ENCODE data around the gene RPN2.
A peak's percentile ranks its signal among the peaks of the same experiment; 100 is the strongest.

The RPN2 gene

DNA sequence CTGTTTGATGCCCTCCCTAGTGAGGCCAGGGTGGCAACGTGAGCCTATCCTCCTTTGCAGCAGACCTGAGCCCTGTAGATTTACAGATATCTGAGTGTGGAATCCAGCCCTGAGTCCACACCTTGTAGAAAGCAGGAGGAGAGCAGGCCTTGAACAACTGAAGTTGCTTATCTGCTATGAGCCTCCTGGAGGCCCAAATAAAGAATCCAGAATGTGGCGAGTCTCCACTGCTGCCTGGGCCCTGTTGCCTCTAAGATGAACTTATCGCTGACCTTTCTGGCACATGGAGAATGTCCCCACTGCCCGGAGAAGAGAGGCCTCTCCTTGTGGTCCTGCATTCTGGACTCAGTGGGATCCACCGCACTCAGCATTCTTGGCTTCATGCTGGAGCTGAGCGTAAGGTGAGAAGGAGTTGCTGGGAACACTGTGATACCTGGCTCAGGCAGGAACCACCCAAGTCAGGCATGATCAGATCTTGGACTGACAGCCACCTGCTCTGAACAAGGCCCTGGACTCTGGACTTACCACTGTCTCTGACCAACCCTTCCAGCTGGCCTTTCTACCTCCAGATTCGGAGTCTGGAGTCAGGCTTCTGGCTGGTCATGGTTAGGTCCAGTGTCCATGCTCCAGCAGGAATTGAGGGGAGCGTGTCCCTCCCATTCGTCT is 104.5 kb downstream of the RPN2 start:
- Mint-ChIP-seq H3K36me3 (ENCODE audit: low read depth) (no peaks in the 10 kb centered on the region), H3K4me3 (no peak overlapping the region), H3K9me3 (no peaks in the 10 kb centered on the region), H3K4me1 (peaks cover 20% of the 10 kb centered on the region), H3K27me3 (ENCODE audit: low read depth) (peaks cover 4% of the 10 kb centered on the region), H3K27ac (no peak overlapping the region)
- TF ChIP-seq, protein P1, sequence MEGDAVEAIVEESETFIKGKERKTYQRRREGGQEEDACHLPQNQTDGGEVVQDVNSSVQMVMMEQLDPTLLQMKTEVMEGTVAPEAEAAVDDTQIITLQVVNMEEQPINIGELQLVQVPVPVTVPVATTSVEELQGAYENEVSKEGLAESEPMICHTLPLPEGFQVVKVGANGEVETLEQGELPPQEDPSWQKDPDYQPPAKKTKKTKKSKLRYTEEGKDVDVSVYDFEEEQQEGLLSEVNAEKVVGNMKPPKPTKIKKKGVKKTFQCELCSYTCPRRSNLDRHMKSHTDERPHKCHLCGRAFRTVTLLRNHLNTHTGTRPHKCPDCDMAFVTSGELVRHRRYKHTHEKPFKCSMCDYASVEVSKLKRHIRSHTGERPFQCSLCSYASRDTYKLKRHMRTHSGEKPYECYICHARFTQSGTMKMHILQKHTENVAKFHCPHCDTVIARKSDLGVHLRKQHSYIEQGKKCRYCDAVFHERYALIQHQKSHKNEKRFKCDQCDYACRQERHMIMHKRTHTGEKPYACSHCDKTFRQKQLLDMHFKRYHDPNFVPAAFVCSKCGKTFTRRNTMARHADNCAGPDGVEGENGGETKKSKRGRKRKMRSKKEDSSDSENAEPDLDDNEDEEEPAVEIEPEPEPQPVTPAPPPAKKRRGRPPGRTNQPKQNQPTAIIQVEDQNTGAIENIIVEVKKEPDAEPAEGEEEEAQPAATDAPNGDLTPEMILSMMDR (IDR thresholded peaks at IDR 0.05; ENCODE audit: unreplicated experiment in 3 of 3), result no peak

DNA sequence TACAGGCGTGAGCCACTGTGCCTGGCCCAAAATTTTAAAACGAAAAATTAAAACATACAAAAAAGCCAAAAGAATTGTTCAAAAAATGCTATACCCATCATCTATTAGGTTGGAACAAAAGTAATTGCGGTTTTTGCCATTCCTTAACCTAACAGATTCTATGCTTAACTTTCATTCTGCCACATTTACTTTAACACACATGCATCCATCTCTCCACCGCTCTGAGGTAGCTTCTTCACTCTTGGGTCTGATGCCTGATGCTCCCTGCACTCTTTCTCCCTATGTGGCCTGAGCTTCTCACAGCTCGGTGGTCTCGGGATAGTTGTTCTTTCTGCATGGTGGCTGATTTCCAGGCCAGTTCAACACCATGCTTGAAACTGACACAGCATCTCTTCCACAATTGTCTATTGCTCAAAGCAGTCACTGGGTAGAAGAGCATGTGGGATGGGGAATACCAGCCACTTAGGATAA is 105.6 kb downstream of the RPN2 start:
- TF ChIP-seq, protein P1 (IDR thresholded peaks at IDR 0.05; ENCODE audit: unreplicated experiment in 3 of 3), result no peak
- H3K4me3 Mint-ChIP-seq, result no peak overlapping the region
- no peaks in the 10 kb centered on the region for H3K9me3 Mint-ChIP-seq
- H3K27ac Mint-ChIP-seq, result peak overlapping the region in 1 of 3 experiments; percentile 22
- peaks cover 4% of the 10 kb centered on the region for H3K27me3 Mint-ChIP-seq (ENCODE audit: low read depth)
- peaks cover 20% of the 10 kb centered on the region for H3K4me1 Mint-ChIP-seq
- no peaks in the 10 kb centered on the region for H3K36me3 Mint-ChIP-seq (ENCODE audit: low read depth)

DNA sequence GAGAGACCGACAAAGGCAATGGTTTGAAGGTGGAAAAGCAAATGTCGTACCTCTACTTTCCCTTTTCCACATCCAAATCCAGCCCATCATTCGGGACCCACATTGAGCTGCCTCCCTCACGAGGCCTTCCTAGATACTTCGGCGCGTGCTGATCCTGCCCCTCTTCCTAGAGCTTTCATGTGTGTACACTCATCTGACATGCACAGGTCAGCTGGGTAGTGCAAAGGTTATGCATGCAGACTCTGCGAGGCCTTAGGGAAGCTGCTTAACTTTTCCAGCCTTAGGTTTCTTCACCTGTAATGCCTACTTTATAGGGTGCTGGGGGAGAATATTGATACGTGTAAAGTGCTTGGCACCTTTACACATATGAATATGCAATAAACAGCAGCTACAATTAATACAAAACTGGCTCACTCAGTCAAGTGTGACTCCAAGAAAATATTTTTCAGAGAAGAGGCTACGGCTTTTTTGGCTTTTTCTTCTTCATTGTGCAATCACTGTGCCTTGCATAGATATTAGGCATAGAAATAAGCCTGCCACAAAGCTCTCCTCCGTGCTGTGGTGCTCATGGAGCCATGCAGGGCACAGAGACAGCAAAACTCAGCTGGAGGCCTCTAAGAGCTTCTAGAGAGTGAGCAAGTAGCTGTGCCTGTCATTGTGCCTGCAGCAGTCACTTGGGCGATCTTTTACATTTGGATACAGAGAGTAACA is 106.7 kb downstream of the RPN2 start:
- no peak overlapping the region for H3K4me3 Mint-ChIP-seq
- TF ChIP-seq, protein P1 (IDR thresholded peaks at IDR 0.05; ENCODE audit: unreplicated experiment in 3 of 3), result no peak
- peaks cover 14% of the 10 kb centered on the region for H3K4me1 Mint-ChIP-seq
- peaks cover 3% of the 10 kb centered on the region for H3K36me3 Mint-ChIP-seq (ENCODE audit: low read depth)
- no peaks in the 10 kb centered on the region for H3K9me3 Mint-ChIP-seq
- H3K27me3 Mint-ChIP-seq (ENCODE audit: low read depth), result peaks cover 4% of the 10 kb centered on the region
- H3K27ac Mint-ChIP-seq, result no peak overlapping the region

DNA sequence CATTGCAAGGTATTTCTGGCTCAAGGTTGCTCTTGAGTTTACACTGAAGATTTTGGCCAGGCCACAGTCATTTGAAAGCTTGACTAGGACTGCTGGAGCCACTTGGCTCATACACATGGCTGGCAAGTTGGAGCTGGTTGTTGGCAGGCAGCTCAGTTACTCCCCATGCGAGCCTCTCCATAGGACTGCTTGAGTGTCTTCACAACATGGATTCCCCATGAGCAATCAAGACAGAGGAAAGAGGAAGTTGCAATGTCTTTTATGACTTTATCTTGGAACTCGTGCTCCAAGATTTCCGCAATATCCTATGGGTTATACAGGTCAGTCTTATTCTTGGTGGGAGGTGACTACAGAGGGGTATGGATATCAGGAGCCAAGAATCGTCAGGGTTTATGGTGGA is 109.0 kb downstream of the RPN2 start:
- Mint-ChIP-seq H3K27me3 (ENCODE audit: low read depth) (no peaks in the 10 kb centered on the region), H3K4me3 (peak overlapping the region; percentile 76 to 86 (median 85)), H3K4me1 (peaks cover 13% of the 10 kb centered on the region), H3K9me3 (no peaks in the 10 kb centered on the region), H3K27ac (peak overlapping the region; percentile 92 to 95 (median 94)), H3K36me3 (ENCODE audit: low read depth) (peaks cover 23% of the 10 kb centered on the region)
- TF ChIP-seq, protein P1 (IDR thresholded peaks at IDR 0.05; ENCODE audit: unreplicated experiment in 3 of 3), result no peak

DNA sequence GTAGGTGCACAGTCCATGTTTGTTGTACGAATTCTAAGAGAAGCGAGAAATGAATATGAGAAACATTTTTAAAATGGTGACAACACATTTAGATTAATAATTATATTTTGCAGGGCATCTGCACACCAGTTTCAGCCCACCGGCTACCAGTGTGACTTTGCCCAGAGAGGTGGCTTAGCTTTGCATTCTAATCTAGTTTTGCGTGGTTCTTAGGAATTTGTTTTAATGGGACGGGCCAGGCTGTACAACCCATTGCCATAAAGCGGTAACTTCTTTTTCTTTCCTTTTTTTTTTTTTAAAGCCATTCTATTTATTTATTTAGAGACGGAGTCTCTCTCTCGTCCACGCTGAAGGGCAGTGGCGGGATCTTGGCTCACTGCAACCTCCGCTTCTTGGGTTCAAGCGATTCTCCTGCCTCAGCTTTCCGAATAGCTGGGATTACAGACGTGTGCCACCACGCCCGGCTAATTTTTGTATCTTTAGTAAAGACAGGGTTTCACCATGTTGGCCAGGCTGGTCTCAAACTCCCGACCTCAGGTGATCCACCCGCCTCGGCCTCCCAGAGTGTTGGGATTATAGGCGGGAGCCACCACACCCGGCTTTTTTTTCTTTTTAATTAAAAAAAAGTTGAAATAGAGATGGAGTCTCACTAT is 111.2 kb downstream of the RPN2 start:
- H3K4me3 Mint-ChIP-seq, result peak overlapping the region; percentile 93 to 96 (median 95)
- H3K27me3 Mint-ChIP-seq (ENCODE audit: low read depth), result no peaks in the 10 kb centered on the region
- TF ChIP-seq, protein P1 (IDR thresholded peaks at IDR 0.05; ENCODE audit: unreplicated experiment in 3 of 3), result no peak
- peaks cover 10% of the 10 kb centered on the region for H3K9me3 Mint-ChIP-seq
- peaks cover 10% of the 10 kb centered on the region for H3K4me1 Mint-ChIP-seq
- H3K27ac Mint-ChIP-seq, result peak overlapping the region; percentile 94 to 99 (median 98)
- peaks cover 40% of the 10 kb centered on the region for H3K36me3 Mint-ChIP-seq (ENCODE audit: low read depth)
